BLaER1 (cell line): ENCODE measurements around the gene PSD2.

Experiments
- H3K27ac ChIP-seq: shearing (Covaris generic); formaldehyde crosslinking; 2 replicates; pipeline ENCODE4 v1.8.1; 2022
- H3K27me3 ChIP-seq: shearing (Covaris generic); formaldehyde crosslinking; 2 replicates; pipeline ENCODE4 v1.8.1; 2022
- H3K36me3 ChIP-seq: shearing (Covaris generic); formaldehyde crosslinking; 2 replicates; pipeline ENCODE4 v1.8.1; 2022
- H3K4me1 ChIP-seq: shearing (Covaris generic); formaldehyde crosslinking; 2 replicates; pipeline ENCODE4 v1.8.1; 2022
- H3K4me2 ChIP-seq: shearing (Covaris generic); formaldehyde crosslinking; 2 replicates; pipeline ENCODE4 v1.8.1; 2022
- H3K4me3 ChIP-seq: shearing (Covaris generic); formaldehyde crosslinking; 2 replicates; pipeline ENCODE4 v1.8.1; 2022
- H3K9ac ChIP-seq: shearing (Covaris generic); formaldehyde crosslinking; 2 replicates; pipeline ENCODE4 v1.8.1; 2022
- H3K9me3 ChIP-seq: shearing (Covaris generic); formaldehyde crosslinking; 2 replicates; pipeline ENCODE4 v1.8.1; 2022
- H4K20me1 ChIP-seq: shearing (Covaris generic); formaldehyde crosslinking; 2 replicates; pipeline ENCODE4 v1.8.1; 2022
- Cebpa-rat ChIP-seq: shearing (Covaris generic); IDR thresholded peaks from 2 replicates; pipeline ENCODE4 v1.8.1; 2022

The PSD2 gene

DNA sequence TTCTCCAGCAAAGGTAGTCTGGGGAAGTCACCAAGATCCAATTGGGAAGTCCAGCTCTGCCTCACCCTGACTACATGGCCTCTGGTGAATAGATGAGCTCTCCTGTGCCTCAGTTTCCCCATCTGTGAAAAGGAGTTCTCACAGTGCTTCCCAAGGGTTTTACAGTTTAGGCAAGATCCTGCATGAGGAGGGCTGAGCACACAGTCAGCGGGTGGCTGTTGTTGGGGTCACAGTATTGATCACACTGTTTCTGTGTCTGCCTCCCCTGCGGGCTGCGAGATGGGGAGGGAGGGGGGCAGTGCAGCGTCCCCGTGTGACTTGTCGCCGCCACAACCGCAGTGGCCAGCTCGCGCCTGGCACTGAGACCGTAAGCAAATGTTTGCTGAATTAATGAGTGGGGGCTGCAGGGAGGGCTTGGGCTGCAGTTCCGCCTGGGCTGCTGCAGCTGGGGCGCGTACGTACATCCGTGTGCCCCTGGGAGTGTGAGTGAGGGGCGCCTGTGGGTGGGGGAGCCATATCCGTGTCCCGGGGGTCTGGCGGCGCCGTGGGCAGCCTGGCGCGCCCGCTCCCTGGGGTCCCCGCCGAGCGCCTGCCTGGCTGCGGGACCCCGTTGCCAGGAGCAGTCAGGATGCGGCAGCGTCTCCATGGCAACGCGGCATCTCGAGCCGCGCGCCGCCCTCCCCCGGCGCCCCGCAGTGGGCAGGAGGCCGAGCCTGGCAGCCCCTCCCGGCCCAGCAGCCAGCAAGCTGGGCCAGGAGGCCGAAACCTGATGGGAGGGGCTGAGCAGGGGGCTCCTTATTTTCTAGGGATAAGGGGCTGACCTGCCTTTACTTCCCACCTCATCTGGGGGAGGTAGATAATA, 31.4 kb upstream of the PSD2 start:
- TF ChIP-seq Cebpa-rat: no peak
- H3K9ac ChIP-seq: no peak overlapping the region; the same call in 1 of the 2 replicates
- H3K27ac ChIP-seq: no peak overlapping the region
- H3K36me3 ChIP-seq: no peaks in the 10 kb centered on the region
- peak overlapping the region; percentile 93 for H3K4me2 ChIP-seq
- peak overlapping the region; percentile 52 for H3K4me3 ChIP-seq
- peaks cover 3% of the 10 kb centered on the region; the same call in 1 of the 2 replicates for H3K27me3 ChIP-seq
- H4K20me1 ChIP-seq: peaks cover 18% of the 10 kb centered on the region
- peaks cover 93% of the 10 kb centered on the region for H3K4me1 ChIP-seq
- no peaks in the 10 kb centered on the region for H3K9me3 ChIP-seq

DNA sequence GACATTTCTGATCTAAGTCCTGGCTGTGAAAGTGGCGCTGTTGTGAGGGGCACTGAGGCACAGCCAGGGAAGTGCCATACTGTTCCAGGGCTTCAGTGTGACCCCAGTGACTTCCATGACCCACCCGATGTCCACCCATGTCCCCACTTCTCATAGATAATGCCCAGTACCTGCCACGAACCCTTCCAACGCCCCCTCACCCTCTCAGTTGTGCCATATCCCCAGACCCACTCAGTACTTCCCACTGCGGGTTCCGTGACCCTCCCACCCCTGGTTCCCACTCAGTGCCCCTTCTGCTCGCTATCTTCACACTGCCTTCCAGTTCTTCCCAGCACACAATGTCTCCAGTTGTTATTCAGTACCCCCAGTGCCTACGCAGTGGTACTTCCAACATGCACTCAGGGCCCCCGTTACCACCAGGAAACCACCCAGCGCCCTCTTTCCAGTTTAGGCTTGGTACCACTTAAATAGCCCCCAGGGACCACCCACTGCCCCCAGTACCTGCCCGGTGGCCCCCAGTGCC, 30.7 kb upstream of the PSD2 start:
- TF ChIP-seq Cebpa-rat: no peak
- Histone ChIP-seq H3K4me3 (peak overlapping the region; percentile 52), H3K36me3 (no peaks in the 10 kb centered on the region), H3K9me3 (no peaks in the 10 kb centered on the region), H4K20me1 (peaks cover 18% of the 10 kb centered on the region), H3K27ac (no peak overlapping the region), H3K4me1 (peaks cover 93% of the 10 kb centered on the region), H3K27me3 (no peaks in the 10 kb centered on the region), H3K4me2 (peak overlapping the region; percentile 93), H3K9ac (no peak overlapping the region)

DNA sequence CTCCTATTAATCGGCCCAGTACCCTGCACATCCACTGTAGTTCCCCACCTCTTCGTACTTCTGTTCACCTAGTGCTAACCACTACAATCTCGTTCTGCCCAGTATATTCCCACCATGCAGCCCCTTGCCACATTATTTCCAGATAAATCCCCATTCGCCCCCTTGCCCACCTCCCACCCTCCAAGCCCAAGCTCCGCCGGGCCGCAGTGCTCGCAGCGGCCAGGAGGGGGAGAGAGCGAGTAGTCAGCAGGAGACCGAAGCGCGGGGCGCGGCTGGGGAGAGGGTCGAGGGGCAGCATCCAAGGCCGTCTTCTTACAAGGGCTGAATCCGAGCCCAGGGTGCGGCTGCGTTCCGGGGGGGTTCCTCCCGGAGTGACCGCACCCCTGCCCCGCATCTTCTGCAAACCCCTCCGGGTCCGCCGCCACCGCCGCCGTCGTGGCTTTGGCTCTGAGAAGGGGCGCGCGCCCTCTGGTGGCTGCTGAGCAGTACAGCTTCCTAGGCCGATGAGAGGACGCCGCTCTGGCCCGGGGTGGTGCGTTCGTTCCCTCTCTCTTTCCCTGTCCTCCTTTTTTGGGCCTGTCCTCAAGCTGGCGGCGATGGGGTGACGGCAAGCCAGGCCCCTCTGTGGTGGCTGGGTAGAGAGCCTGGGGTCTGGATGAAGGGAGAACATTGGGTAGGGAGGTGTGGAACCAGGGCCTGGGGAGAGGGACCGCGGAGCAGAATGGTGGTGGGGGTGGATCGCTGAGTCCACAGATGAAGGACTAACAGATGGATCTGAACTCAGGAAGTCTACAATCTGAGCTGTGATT, 30.0 kb upstream of the PSD2 start:
- H3K9me3 ChIP-seq: no peaks in the 10 kb centered on the region
- peaks cover 18% of the 10 kb centered on the region for H4K20me1 ChIP-seq
- peak overlapping the region; percentile 67 for H3K4me3 ChIP-seq
- peaks cover 93% of the 10 kb centered on the region for H3K4me1 ChIP-seq
- H3K4me2 ChIP-seq: peak overlapping the region; percentile 93
- H3K27me3 ChIP-seq: no peaks in the 10 kb centered on the region
- TF ChIP-seq Cebpa-rat: no peak
- H3K27ac ChIP-seq: peak overlapping the region; percentile 65
- no peaks in the 10 kb centered on the region for H3K36me3 ChIP-seq
- peak overlapping the region; percentile 69 for H3K9ac ChIP-seq

DNA sequence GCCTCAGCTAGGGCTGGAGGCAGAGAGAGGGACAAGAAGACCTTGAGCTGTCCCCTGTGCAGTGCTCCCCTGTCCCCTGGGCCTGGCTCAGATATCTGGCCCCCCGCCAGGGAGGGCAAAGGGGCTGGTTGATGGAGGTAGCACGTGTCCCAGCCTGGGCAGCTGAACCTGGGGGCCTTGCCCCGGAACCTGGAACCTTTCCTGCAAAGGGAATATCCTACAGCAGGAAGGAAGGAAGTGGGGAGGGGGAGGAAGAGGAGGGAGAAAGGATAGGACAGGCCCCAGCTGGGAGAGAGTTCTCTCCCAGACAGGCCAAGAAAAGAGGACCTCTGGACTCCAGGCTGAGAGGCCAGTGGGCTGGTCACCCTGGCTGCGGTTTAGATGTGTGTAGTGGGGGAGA, 27.6 kb upstream of the PSD2 start:
- Histone ChIP-seq H3K27ac (peak overlapping the region; percentile 58), H3K36me3 (no peaks in the 10 kb centered on the region), H3K4me3 (no peak overlapping the region), H3K9me3 (no peaks in the 10 kb centered on the region), H4K20me1 (peaks cover 18% of the 10 kb centered on the region), H3K27me3 (no peaks in the 10 kb centered on the region), H3K4me1 (peaks cover 90% of the 10 kb centered on the region), H3K4me2 (peak overlapping the region; percentile 71), H3K9ac (peak overlapping the region; percentile 36; the same call in 1 of the 2 replicates)
- TF ChIP-seq Cebpa-rat: no peak

DNA sequence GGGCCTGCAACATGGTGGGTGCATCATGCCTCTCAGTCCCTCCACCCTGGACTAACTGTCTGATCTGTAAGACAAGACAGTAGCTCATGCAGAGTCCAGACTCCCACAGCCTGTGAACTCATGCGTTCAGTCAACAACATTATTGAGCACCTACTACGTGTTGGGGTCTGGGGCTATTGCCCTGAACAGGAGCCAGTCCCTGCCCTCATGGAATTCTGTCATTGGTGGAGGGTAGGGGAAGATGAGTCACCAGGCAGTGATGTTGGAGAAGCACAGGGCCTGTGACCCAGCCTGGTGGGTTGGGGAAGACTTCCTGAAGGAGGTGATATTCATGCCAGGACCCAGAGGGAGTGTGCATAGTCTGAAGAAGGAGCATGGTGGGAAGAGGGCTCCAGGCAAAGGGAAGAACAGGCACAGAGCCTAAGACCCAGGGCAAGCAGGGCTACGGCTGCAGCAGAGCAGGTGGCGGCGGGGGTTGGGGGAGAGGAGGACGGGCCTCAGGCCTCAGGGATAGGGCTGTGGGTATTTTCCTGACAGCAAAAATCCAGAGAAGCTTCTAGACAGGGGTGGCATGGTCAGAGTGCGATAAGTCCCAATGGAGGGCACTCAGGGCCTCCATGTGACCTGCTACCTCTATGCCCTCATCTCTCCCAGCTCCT, 26.7 kb upstream of the PSD2 start:
- Histone ChIP-seq H3K4me2 (peak overlapping the region; percentile 13), H3K36me3 (no peaks in the 10 kb centered on the region), H4K20me1 (peaks cover 9% of the 10 kb centered on the region), H3K27ac (0 out of 2 replicates have a peak overlapping the region, but pooled peaks have one; percentile 18), H3K9me3 (no peaks in the 10 kb centered on the region), H3K4me3 (no peak overlapping the region), H3K9ac (no peak overlapping the region), H3K4me1 (peaks cover 81% of the 10 kb centered on the region), H3K27me3 (no peaks in the 10 kb centered on the region)
- TF ChIP-seq Cebpa-rat: no peak

DNA sequence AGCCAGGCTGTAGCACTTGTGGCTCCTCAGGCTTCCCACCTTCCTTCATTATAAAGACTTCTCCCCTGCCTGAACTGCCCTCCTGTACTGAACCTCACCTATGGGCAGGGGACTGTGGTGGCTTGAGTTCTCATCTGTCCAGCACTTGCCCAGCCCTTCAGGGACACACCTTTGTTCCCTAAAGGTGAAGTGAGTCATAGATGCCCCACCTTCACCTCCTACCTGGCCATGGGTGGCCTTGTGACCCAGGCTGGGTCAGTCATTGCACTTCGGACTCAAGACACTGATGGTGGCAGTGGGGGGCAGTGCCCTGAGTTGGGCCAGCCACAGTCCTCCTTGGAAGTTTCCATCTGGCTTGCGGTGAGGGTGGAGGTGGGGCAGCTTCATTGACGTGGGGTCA, 26.1 kb upstream of the PSD2 start:
- Histone ChIP-seq H3K9ac (no peak overlapping the region), H3K4me3 (no peak overlapping the region), H3K4me1 (peaks cover 75% of the 10 kb centered on the region), H3K9me3 (no peaks in the 10 kb centered on the region), H4K20me1 (peaks cover 4% of the 10 kb centered on the region), H3K27ac (0 out of 2 replicates have a peak overlapping the region, but pooled peaks have one; percentile 18), H3K4me2 (peak overlapping the region; percentile 13; the same call in 1 of the 2 replicates), H3K36me3 (no peaks in the 10 kb centered on the region), H3K27me3 (no peaks in the 10 kb centered on the region)
- no peak for TF ChIP-seq Cebpa-rat

DNA sequence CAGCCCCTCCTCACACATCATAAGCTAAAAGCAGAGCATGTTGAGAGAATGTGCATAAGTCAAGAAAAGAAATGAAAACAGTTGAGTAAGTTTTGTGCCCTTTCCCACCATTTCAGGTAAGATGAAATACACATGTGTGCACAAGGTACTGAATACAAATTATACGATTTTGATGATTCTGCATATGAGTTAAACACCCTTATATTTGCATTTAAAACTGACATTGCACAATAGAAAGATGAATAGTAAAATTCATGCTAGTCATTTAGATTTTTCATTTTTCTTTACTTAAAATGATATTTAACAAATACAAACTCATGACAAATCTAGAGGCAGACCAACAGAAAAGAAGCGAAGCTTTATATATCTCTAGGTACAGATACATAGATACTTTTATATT, 24.9 kb upstream of the PSD2 start:
- no peaks in the 10 kb centered on the region for H3K36me3 ChIP-seq
- no peaks in the 10 kb centered on the region for H4K20me1 ChIP-seq
- peaks cover 75% of the 10 kb centered on the region for H3K4me1 ChIP-seq
- TF ChIP-seq Cebpa-rat: no peak
- H3K9ac ChIP-seq: no peak overlapping the region
- H3K27ac ChIP-seq: no peak overlapping the region
- no peak overlapping the region for H3K4me3 ChIP-seq
- peak overlapping the region; percentile 41 for H3K4me2 ChIP-seq
- H3K27me3 ChIP-seq: no peaks in the 10 kb centered on the region
- no peaks in the 10 kb centered on the region for H3K9me3 ChIP-seq

DNA sequence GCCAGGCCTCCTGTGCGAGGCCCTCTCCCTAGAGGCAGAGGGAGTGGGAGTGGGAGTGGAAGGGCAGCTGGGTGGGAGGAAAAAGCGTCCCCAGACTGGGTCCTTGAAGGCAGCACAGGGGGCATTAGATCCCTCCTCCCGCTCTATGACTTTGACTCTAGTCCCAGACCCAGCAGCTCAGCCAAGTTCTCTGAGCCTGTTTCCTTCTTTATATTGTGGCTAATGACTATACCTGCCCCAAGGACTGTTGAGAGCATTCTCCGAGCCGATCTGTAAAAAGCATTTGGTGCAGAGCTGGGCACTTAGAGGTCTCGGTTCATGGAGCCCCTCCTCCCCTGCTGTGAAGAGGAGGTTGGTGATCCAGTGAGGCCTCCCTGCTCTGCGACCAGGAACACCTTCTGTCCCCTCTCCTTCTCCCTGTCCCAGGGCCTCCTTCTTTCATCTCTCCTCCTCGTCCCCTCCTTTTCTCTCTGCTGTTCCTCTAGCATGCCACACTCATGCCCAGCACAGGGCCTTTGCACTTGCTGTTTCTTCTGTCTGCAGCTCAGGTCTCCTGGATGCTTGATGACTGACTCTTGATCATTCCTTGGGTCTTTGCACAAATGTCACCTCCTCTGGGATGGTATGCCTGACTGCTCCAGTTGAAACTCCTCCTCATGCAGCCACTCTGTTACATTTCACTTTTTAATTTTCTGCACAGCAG, 23.4 kb upstream of the PSD2 start:
- TF ChIP-seq Cebpa-rat: no peak
- H4K20me1 ChIP-seq: no peaks in the 10 kb centered on the region
- H3K4me1 ChIP-seq: peaks cover 70% of the 10 kb centered on the region
- H3K9ac ChIP-seq: no peak overlapping the region
- H3K9me3 ChIP-seq: no peaks in the 10 kb centered on the region
- H3K27ac ChIP-seq: no peak overlapping the region
- H3K27me3 ChIP-seq: no peaks in the 10 kb centered on the region
- peak overlapping the region; percentile 41 for H3K4me2 ChIP-seq
- no peak overlapping the region for H3K4me3 ChIP-seq
- H3K36me3 ChIP-seq: no peaks in the 10 kb centered on the region
